CD1c-positive myeloid dendritic cell (primary cell): ENCODE measurements around the gene WSCD2.

Experiments
- DNase-seq: peaks from one replicate; pipeline ENCODE4 v3.0.0-alpha.2; 2016; ENCODE audit errors: extremely low spot score

WSCD2 gene

GRCh38 chr12:108127654-108128053 lies 1.4 kb upstream of the WSCD2 start:
- DNase-seq: no peak

DNA sequence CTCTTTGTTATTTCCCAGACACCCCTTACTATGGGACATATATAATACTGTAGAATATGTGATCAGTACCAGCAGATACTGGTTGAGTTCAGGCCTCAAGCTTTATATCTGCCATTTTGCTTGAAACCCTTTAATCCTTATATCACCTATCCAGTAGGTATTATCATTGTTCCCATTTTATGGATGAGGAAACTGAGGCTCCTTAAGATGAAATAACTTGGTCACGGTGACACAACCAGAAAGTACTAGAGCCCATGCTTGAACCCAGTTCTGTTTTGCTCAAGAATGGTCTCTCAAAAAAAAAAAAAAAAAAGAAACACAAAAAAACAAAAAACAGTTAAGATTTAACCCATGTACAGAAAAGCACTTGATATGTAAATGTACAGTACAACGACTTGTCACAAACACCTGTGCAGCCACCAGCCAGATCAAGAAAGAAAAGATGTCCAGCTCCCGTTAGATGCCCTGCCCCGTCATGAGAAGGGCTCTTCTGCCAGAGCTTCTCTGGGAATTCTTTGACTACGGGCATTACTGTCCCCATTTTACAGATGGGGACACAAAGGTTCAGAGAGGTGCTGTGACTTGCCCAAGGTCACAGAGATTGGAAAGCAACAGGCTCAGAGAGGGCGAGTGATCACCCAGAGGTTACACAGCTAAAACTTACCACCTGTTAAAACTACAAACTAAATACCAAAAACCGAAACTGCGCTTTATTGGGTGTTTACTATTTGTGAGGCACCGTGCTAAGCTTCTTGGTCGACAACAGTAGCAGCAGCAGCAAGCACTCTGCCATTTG lies 669 bp upstream of the WSCD2 start:
- DNase-seq: no peak

- no peak for DNase-seq
These were observed 1.9 kb downstream of the WSCD2 start for GRCh38 chr12:108131035-108131434.

- DNase-seq: no peak
These were observed 2.6 kb downstream of the WSCD2 start for GRCh38 chr12:108131657-108132126.

DNA sequence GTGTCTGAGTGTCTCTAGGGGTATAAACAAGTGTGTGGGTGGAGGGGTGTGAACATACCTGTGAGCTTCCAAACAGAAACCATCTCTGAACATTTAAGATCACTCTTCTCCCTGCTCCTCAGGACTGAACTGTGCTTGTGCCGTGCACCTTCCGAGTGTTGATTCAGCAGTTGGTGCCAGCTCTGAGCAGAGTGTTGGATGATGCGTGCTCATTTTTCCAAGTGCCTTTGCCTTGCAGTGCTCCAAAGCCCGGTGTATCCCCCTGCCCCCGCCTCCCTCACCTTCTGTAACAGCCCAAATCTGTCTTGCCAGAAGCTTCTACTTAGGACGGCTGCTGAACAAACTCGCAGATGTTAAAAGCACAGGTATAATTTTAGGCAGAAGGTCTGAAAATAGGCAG lies 4.4 kb downstream of the WSCD2 start:
- DNase-seq: no peak

DNA sequence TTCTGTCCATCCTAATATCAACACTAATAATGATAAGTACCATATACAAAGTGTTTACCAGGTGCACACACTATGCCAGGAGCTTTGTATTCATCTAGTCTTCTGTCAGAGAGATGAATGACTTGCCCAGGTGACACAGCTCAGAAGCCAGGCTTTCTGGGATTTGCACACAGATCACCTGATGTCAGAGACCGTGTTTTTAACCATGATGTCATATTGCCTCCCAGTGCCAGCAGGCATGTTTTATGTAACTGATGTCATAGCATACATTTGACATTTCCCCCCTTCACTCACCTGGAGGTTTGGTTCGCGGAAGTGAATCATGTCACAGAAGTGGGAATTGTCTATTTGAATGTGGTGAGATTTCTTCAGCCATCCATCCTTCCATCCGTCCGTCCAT lies 5.7 kb downstream of the WSCD2 start:
- no peak for DNase-seq

- DNase-seq: no peak
These were observed 6.5 kb downstream of the WSCD2 start for GRCh38 chr12:108135627-108136026.

DNA sequence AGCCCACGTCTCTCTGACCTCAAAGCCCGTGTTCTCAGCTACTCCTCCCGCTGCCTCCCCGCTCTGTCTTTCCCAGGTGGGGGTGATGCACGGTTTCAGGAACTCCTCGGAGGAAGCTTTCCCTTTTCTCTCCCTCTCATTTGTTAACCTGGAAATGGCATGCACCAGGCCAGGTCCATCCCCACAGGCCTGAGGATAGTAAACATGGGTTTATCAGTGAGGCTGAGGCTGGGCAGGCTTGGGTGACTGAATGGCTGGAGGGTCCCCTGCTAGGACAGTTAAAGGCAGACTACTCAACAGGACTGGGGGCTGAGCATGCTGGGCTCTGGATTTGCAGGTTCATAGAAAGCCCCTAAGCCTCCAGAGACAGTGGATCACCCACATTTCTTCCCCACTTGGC lies 7.6 kb downstream of the WSCD2 start:
- no peak for DNase-seq

DNA sequence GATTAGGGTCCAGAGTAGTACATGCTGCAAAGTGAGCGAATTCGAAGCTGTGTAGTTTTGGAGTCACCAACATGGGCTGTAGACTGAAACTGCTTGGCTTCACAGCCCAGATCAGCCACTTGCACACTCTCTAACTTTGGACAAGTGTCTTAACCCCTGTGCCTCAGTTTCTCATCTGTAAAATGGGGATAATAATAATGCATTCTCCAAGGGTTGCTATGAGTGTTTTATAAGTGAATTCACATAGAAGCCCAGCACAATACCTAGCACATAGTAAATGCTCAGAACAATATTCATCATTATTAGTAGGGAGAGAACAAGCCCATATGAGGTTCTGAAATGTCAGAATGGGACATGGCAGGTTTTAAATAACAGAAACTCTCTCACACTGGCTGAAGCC lies 10.4 kb downstream of the WSCD2 start:
- no peak for DNase-seq

DNA sequence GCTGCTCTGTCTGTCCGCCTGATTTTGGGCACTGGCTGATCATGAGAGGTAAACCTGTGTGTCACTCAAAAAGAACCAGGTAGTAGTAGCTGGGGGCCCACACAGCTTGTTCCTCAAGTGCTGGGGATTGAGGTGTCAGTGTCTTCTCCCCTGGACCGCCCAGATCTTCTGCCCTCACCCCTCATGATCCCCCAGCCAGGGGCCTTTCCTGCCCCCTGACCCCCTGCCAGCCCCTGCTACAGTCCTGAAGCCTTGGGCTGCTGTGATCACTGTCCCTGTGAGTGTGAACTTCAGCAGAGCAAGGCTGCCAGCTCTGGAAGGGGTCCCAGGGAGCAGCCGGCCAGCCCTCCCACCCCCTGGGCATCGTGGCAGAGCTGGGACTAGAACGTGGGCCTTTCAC lies 11.4 kb downstream of the WSCD2 start:
- no peak for DNase-seq

GRCh38 chr12:108141600-108142130 lies 12.6 kb downstream of the WSCD2 start:
- DNase-seq: no peak

- no peak for DNase-seq
These were observed 14.1 kb downstream of the WSCD2 start for GRCh38 chr12:108143144-108143543.

DNA sequence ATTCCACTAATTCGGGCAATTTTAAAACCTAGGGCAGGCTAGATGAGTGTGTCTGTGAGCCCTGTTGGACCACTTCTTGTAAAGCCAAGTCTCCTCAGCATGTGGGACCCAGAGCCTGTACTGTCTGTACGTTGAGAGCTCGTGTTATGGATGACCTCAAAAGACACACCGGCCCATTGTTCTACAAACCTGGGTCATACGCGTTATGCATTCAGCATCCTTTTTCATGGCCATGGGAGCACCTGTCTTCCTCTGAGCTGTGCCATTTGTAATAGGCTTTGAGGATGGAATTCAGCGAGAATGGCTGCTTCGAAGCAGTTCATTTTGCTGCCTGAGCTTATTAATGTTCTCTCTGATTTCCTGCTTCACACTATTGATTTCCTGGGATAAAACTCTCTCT lies 15.0 kb downstream of the WSCD2 start:
- DNase-seq: no peak

- no peak for DNase-seq
These were observed 15.9 kb downstream of the WSCD2 start for GRCh38 chr12:108145011-108145410.

DNA sequence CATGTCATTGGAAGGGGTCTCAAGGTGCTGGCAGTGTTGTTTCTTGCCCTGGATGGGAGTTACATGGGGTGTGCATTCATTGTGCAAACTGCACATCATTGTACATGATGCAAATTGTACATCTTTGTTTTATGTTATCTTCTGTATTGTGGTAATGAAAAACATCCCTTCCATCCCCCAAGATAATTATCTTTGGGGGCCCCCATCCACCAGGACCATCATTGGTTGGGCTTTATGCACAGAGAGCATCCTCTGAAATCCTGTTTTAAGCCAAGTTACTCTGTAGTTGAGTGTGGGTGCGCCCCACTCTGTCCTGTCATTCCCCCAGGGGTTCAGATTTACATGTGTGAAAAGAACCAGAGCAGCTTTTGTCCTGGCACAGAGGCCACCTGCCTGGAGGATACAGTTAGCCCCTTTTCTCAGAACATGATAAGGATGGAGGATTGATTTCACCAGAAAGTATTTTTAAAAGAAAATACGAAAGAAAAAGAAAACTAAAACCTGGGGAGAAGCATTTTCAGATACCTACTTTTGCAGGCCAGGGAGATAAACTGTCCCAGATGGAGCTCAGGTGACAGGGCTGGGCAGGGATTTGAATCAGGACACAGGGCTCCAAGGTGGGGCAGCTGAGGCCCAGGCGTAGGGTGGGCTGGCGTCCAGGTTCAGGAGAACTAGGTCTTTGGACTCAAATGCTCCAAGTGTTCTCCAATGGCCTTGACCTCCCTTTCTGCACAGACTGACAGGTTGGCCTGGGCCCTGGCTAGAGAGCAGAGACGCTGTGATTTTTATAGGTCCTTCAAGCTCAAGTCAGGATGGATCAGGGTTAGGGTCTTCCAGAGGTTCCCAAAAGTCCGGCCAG lies 17.2 kb downstream of the WSCD2 start:
- no peak for DNase-seq

GRCh38 chr12:108147279-108147678 lies 18.2 kb downstream of the WSCD2 start:
- no peak for DNase-seq

- no peak for DNase-seq
These were observed 19.5 kb downstream of the WSCD2 start for GRCh38 chr12:108148521-108149074.

GRCh38 chr12:108150436-108150835 lies 21.3 kb downstream of the WSCD2 start:
- no peak for DNase-seq

- DNase-seq: no peak
These were observed 22.6 kb downstream of the WSCD2 start for GRCh38 chr12:108151533-108152169.

DNA sequence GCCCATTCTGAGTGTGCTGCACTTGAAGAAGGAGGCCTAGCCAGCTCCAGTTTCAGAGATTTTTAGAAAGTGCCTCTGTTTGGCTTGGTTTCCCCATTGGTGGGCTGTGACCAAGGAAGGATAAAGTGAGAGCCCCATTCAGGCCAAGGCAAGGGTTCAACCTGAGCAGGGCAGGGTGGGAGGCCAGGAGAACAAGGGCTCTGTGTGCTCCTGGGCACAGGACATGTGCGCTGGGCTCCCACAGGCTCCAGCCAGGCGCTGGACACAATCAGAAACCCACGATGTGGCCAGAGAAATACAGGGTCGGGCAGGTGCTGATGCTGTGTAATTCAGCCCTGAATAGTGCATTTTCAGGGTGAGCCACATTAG lies 23.1 kb downstream of the WSCD2 start:
- DNase-seq: no peak

- no peak for DNase-seq
These were observed 27.6 kb downstream of the WSCD2 start for GRCh38 chr12:108156717-108157116.

- no peak for DNase-seq
These were observed 28.9 kb downstream of the WSCD2 start for GRCh38 chr12:108157870-108158459.
